Heart right ventricle (tissue), 16 donors: Measurements from ENCODE around the gene ELAVL4. TPM values are rescaled to one million over a fixed set of nuclear protein-coding genes. Genes with fewer than 3 reads are reported as not detected.

Experiments used
- ATAC-seq, 8 donors: fragments of 200-7000 bp; cut with Tn5 transposase; one replicate each; pipeline ENCODE4 v1.9.1; 2020; ENCODE audit warnings: mild to moderate bottlenecking in 8 of 8, moderate library complexity in 8 of 8, moderate number of reproducible peaks in 1 of 8
- DNase-seq, 2 donors: peaks; one replicate each; pipeline ENCODE4 v3.0.0-alpha.2; 2020
- H3K27ac ChIP-seq, 10 donors: fragments of 200-600 bp; sonication (generic) in 2 of 10; one replicate each; pipeline versions ENCODE4 v1.5.0 to v1.8.0; 2020 to 2022; ENCODE audit warnings: mild to moderate bottlenecking in 3 of 10
- H3K27me3 ChIP-seq, 7 donors: fragments of 200-600 bp; one replicate each; pipeline ENCODE4 v1.8.0; 2021 to 2022; ENCODE audit warnings: mild to moderate bottlenecking in 2 of 7
- H3K36me3 ChIP-seq, 9 donors: fragments of 200-600 bp; sonication (generic) in 1 of 9; one replicate each; pipeline versions ENCODE4 v1.5.0 to v1.8.0; 2020 to 2022; ENCODE audit warnings: mild to moderate bottlenecking in 2 of 9
- H3K4me1 ChIP-seq, 9 donors: fragments of 200-600 bp; sonication (generic) in 1 of 9; one replicate each; pipeline versions ENCODE4 v1.5.0 to v1.8.0; 2020 to 2022; ENCODE audit warnings: mild to moderate bottlenecking in 4 of 9
- H3K4me3 ChIP-seq, 10 donors: fragments of 200-600 bp; sonication (generic) in 2 of 10; one replicate each; pipeline versions ENCODE4 v1.5.0 to v1.8.0; 2020 to 2022; ENCODE audit warnings: mild to moderate bottlenecking in 7 of 10, moderate library complexity in 2 of 10
- H3K9me3 ChIP-seq, 11 donors: fragments of 200-600 bp in 10 of 11; sonication (generic) in 2 of 11; one replicate each; pipeline versions ENCODE4 v1.5.0 to v1.8.0; 2013 to 2022; ENCODE audit warnings: mild to moderate bottlenecking in 2 of 11, control low read depth in 1 of 11, moderate library complexity in 1 of 11
- CTCF ChIP-seq, 9 donors: fragments of 200-600 bp; sonication (generic) in 2 of 9; IDR thresholded peaks; one replicate each; pipeline versions ENCODE4 v1.5.0 to v1.8.0; 2021 to 2022; ENCODE audit warnings: antibody characterized with exemption in 9 of 9, mild to moderate bottlenecking in 5 of 9, moderate library complexity in 1 of 9
- WGBS, 2 donors: extraction: QIAGEN DNeasy Blood & Tissue Kit; methylation state at CpG; one replicate each; pipeline ENCODE4 v1.1.7; 2013; ENCODE audit warnings: inconsistent platforms in 1 of 2; 5-methylcytosine and 5-hydroxymethylcytosine counted together
- intact Hi-C, 10 donors: fragments of 100-400 bp; cut with DNase I; formaldehyde crosslinking; loops; one replicate each; pipeline versions ENCODE4 v1.11.1 to v1.14.2; 2022
- polyA plus RNA-seq, 2 donors: library from polyadenylated mRNA; stranded (reverse); fragments of 200-250 nt; gene quantifications; one replicate each; pipeline ENCODE4 v1.2.3, GENCODE V29; 2013
- total RNA-seq, 10 donors: library from RNA; stranded (reverse); fragmentation: NEBNext Ultra II Directional in 3 of 10; extraction: Animal tissue kit (Norgen Biotek cat#: 25700) in 3 of 10; gene quantifications; one replicate each; pipeline versions ENCODE4 v1.2.1 to v1.2.4, GENCODE V29; 2021 to 2023
- donor health status: Arrhythmogenic right ventricular cardiomyopathy.
- donor health status: ischemic (EF 13 %, LVEDD 7.1; RV severe dilation, severe dysfunction).
- donor health status: healthy with polysubstance abuse.
- donor health status: DM: no; HTN: yes; CAD: no.
- donor health status: DM: no; HTN: no; CAD: no.
- donor health status: ischemic (EF 25% LVEDD 6.9; RV normal size, moderate dysfunction).
- donor health status: ischemic (EF 25% LVEDD 5.7; RV mildly dilated, moderate dysfunction).
- donor health status: healthy.
- donor health status: DM: yes; HTN: yes; CAD: no.
- donor health status: Ischemic cardiomyopathy.
- donor health status: ischemic (EF 35%, LVEDD 5.7; RV mildly dilated, moderate dysfunction).
- donor health status: nonischemic (EF 11% LVEDD 7.7; RV severe dilation, severe dysfunction).
- donor health status: DM: yes; HTN: yes; CAD: no.
- donor health status: PGD.
- donor health status: ischemic (EF 29% LVEDD 5.4; RV normal size, mild dysfunction).
- donor health status: nonischemic (EF 23%, LVEDD 6.1; RV moderate dilation, normal function).

Gene ELAVL4
- total and polyA plus RNA-seq, 12 donors: 0.03 to 0.49 (median 0.09) TPM; not detected in 9

- no peaks in the 10 kb centered on the region for H3K36me3 ChIP-seq
- H3K9me3 ChIP-seq: no peaks in the 10 kb centered on the region
- 86% methylated on average over 4 of the region's 4 CpGs for WGBS, 2 donors
- no peak for DNase-seq
- peaks cover 0 to 6% (median 0%) of the 10 kb centered on the region in 9 donors for H3K4me1 ChIP-seq
- ATAC-seq: no peak
- H3K27ac ChIP-seq: no peak overlapping the region
- no peak for TF ChIP-seq CTCF (IDR thresholded peaks at IDR 0.05)
- peaks cover 0 to 75% (median 61%) of the 10 kb centered on the region in 7 donors for H3K27me3 ChIP-seq
- intact Hi-C loops: no loop called here
- H3K4me3 ChIP-seq: no peak overlapping the region
Observed at GRCh38 chr1:50109116-50109515, 396 bp downstream of the ELAVL4 start.

GRCh38 chr1:50109647-50110075 lies 941 bp downstream of the ELAVL4 start:
- ATAC-seq: peak in 5 of 8 donors; percentile 16 to 45 (median 41)
- Histone ChIP-seq H3K9me3 (no peaks in the 10 kb centered on the region), H3K36me3 (no peaks in the 10 kb centered on the region), H3K4me1 (peaks cover 0 to 6% (median 0%) of the 10 kb centered on the region in 9 donors), H3K27me3 (peaks cover 0 to 80% (median 66%) of the 10 kb centered on the region in 7 donors), H3K27ac (no peak overlapping the region), H3K4me3 (no peak overlapping the region)
- TF ChIP-seq CTCF (IDR thresholded peaks at IDR 0.05): no peak
- no peak for DNase-seq
- intact Hi-C loops: no loop called here
- 26 to 34% methylated on average over 8 of the region's 8 CpGs for WGBS, 2 donors

GRCh38 chr1:50110151-50110550 lies 1.4 kb downstream of the ELAVL4 start:
- Histone ChIP-seq H3K4me3 (no peak overlapping the region), H3K27ac (no peak overlapping the region), H3K4me1 (peaks cover 0 to 6% (median 0%) of the 10 kb centered on the region in 9 donors), H3K9me3 (no peaks in the 10 kb centered on the region), H3K27me3 (peaks cover 0 to 85% (median 71%) of the 10 kb centered on the region in 7 donors), H3K36me3 (no peaks in the 10 kb centered on the region)
- ATAC-seq: no peak
- no peak for TF ChIP-seq CTCF (IDR thresholded peaks at IDR 0.05)
- DNase-seq: no peak
- intact Hi-C loops: no loop called here
- WGBS, 2 donors: 18 to 23% methylated on average over 9 of the region's 9 CpGs

GRCh38 chr1:50110656-50111055 lies 1.9 kb downstream of the ELAVL4 start:
- intact Hi-C loops: no loop called here
- no peaks in the 10 kb centered on the region for H3K36me3 ChIP-seq
- no peak overlapping the region for H3K27ac ChIP-seq
- WGBS, 2 donors: 4 to 7% methylated on average over 7 of the region's 7 CpGs
- H3K4me1 ChIP-seq: peaks cover 0 to 6% (median 0%) of the 10 kb centered on the region in 9 donors
- no peak for ATAC-seq
- H3K27me3 ChIP-seq: peaks cover 0 to 90% (median 73%) of the 10 kb centered on the region in 7 donors
- no peak for TF ChIP-seq CTCF (IDR thresholded peaks at IDR 0.05)
- H3K4me3 ChIP-seq: no peak overlapping the region
- no peak for DNase-seq
- no peaks in the 10 kb centered on the region for H3K9me3 ChIP-seq
